H4 (cell line): ENCODE data around the gene CEP78. TPM values are rescaled to one million over a fixed set of nuclear protein-coding genes. Genes with fewer than 3 reads are reported as not detected.

Experiments
- DNase-seq: peaks from one replicate; pipeline ENCODE4 v3.0.0-alpha.2; 2015; ENCODE audit warnings: low spot score
- total RNA-seq: library from RNA; depleted of rRNA; stranded (reverse); fragments of >200 nt; shearing (Covaris generic); gene quantifications from 2 replicates; pipeline ENCODE4 v1.2.3, GENCODE V29; 2014

The CEP78 gene
- total RNA-seq, 1 experiment from 2014 or later = 30.9 TPM

DNA sequence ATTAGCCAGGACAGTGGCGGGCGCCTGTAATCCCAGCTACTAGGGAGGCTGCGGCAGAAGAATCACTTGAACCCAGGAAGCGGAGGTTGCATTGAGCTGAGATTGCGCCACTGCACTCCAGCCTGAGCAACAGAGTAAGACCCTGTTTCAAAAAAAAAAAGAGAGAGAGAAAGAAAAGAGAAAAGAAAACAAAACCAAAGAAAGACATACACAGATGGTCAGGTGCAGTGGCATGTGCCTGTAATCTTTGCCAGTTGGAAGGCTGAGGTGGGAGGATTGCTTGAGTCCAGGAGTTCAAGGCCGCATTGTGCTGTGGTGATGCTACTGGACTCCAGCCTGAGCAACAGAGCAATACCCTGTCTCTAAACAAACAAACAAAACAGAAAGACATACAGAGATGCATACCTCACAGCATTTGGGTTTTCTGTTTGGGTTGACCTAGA, 51.1 kb downstream of the CEP78 start:
- no peak for DNase-seq

DNA sequence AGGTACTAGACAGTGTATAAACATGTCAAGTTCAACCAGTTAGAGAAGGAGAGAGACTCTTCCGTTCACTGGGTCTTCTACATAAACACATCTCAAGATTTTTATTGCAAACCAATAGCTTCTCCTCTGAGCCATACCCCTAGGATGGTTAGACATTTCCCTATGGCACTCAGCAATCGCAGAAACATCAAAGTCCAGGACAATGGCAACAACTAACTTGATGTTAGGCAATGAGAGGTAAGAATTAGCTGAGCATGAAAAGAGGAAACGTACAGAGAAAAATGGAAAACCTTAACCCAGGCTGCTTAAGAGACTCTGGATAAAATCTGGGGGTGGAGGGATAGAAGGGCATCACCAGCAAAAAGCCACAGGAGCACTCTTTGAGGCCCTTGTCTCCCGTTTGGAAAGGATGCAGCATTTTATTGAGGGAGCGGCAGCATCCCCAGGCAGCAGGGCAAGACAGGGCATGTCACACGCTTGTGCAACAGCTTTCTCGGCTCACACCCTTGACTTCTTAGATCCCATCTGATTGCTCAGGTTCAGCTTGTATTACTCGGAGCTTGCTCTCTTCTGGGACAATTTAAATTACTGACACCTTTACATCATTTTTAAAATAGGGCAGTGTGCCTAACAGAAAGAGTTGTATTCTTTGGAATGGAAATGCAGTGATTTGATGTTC, 52.5 kb downstream of the CEP78 start:
- DNase-seq = no peak

DNA sequence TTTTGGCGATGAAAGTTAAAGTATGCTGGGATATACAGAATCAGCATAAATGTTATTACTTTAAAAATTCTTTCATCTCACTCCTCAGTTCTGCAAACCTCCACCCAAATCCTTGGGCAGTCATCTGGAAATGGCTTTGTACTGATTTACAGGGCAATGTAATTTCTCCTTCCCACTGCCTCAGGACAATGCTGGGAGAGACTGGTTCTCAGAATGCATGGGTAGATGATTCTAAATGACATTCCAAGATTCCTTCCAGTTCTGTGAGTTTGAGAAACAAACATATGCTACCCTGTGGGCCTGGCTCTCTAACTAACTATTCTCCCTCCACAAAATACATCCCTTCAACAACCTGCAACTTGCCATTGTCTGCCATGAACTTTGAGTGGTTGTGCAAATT, 53.6 kb downstream of the CEP78 start:
- DNase-seq = no peak

DNA sequence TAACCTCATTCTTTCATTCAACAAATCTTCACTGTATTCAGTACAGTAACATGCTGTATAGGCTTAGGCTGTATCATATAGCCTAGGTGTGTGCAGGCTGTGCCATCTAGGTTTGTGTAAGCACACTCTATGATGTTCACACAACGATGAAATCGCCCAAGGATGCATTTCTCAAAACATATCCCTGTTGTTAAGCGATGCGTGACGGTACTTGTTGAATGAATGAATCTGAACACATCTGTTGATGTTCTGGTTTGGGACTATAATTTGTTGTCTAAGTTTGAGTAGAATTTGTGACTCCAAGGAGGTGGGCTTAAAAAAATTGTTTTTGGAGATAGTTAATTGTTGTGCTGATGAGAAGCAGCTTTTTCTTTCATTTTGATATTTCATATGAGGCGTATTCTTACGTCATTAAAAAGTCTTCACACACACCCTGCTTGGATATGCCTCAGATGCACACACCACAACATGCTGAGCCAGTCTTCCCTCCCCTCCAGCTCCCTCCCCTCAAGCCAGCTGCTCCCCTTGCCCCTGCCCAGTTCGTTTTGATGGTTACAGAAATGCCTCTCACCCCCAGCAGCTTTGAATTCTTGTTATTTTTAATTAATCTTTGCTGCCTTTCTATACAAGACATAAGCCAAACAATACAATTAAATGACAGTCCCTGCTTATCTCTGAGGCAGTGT, 55.5 kb downstream of the CEP78 start:
- no peak for DNase-seq

DNA sequence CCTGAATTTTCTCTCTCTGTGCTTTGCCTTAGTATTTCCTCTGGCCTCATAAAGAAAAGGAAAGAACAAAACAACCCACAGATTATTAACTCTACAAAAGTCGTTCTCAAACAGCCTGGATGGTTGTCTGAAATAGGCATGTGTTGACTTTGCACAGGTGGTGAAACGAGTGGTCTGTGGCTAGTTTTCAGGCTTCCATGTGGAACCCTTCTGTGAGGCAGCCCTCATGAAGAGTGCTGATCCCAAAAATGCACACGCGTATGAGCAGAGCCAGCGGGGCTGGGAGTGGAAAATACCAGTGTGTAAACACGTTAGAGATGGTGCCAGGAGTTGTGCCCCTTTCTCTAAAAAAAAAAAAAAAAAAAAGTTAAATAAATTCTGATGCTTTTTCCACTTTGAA, 56.2 kb downstream of the CEP78 start:
- no peak for DNase-seq

DNA sequence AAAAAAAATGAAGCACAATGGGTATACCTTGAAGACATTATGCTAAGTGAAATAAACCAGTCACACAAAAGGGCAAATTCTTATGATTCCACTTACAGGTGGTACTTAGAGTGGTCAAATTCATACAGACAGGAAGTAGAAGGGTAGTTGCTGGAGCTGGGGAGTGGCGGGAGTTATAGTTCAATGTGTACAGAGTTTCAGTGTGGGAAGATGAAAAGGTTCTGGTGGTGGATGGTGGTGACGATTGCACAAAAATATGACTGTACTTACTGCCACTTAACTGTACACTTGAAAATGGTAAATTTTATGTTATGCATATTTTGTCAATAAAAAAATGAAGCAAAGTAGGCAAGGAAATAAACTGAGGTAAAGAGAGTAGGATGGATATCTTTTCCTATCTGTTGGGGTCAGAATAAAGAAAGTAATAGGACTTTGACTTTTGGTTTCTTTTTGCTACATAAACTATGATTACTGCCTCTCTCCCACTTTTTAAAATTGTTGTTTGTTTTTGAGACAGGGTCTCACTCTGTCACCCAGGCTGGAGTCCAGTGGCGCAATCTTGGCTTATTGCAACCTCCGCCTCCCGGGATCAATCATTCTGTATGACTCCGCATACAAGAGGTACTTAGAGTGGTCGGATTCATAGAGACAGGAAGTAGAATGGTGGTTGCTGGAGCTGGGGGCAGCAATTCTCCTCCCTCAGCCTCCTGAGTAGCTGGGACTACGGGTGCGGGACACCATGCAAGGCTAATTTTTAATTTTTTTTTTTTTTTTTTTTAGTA, 57.0 kb downstream of the CEP78 start:
- no peak for DNase-seq

DNA sequence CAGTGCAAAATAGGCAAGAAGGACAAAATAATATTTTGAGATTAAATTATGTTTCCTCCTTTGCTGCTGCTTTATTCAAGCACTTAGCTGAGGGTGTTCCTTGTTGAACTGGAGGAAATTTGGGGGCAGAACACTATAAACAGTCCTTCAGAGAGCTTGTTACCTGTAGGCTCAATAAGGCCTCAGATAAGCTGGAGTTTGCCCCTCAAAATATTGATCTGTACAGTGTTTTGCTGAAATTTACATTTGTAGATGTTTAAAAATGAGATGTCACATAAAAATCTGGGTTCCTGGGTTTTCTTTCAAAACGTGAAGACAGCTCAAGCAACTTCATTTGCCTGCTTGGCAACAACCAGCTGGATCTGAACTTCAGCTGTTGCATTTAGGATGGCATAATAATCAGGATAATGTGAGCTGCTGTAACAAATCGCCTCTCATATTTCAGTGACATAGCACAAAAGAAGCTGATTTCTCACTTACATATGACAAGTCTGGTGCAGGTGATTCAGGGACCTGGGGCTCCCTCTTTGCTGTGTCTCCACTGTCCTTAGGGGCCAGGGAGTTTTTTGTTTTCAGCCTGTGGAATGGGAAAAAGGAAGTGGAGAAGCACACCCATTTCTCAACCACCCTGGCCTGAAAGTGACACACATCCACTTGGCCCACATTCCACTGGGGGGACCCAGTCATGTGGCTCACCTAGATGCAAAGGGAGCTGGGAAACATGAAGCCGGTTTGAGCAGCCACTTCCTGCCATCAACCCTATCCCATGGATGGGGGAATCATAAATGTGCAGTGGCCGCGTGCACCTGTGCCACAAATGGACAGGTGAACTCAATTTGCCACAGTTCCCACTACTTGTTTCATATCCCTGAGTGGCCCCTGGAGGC, 58.7 kb downstream of the CEP78 start:
- DNase-seq = no peak

DNA sequence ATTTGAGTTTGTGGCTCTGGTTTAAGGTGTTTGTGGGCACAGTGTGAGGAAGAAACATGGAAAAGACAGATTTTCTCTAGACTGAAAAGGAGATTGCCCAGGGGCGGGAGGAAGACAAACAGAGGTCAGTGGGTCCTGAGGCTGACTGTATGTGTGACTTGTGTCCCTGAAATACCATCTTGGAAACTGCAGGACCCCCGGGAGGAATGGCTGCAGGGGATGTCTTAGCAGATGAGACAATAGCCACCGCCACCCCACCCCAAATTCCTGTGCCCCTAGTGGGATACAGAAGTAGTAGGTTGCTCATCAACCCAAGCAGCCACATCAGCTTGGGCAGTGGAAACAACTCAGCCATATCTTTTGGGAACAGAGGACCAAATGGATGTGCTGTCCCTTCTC, 59.3 kb downstream of the CEP78 start:
- no peak for DNase-seq

DNA sequence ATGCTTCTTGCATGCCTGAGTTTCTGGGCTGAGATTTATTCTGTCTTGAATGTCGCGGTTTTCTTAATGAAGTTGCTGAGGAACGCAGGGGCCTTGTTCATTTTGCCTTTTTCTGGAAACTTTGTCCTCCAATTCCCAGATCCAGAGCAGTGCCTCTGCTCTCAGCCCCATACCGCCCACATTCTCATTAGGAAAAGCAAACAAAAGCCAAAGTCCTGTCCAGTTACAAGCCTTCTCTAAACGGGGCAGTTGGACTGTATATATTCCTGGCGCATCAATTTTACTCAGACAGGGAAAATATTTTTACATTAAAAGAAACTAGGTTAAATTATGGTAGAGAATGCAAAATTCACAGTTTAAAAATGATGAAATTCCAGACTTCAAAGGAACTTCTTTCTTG, 59.9 kb downstream of the CEP78 start:
- DNase-seq = no peak

DNA sequence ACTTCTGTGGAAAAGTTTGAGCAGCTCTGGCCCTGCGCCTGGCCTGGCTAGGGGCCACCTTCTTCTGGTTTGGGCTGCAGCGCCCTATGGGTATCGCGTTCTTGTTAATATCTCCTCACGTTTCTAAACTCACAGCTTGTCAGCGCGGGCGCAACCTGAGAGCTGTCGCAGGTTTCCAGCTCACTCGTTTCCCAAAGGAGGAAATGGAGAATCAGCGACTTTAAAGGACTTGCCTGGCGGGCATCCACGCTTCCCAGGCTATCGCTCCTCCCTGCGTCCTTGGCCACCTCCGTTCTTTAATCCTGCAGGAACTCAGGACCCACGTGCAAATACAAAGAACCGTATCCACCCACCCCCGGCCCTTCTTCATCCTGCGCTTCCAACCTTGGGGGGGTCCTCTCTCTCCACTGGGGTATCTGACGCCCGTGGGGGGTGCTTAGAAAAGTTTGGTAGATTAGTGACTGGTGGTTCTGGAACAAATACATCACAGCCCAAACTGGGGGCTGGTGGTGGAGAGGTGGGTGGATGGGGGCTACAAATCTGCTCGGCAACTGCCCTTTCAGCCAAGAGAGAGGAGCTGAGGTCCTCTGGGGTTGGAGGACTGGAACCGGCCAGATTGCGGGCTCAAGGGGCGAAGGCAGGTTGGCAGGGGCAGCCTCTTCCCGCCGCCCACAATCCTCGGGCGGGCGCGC, 60.5 kb downstream of the CEP78 start:
- peak; percentile 57 for DNase-seq

DNA sequence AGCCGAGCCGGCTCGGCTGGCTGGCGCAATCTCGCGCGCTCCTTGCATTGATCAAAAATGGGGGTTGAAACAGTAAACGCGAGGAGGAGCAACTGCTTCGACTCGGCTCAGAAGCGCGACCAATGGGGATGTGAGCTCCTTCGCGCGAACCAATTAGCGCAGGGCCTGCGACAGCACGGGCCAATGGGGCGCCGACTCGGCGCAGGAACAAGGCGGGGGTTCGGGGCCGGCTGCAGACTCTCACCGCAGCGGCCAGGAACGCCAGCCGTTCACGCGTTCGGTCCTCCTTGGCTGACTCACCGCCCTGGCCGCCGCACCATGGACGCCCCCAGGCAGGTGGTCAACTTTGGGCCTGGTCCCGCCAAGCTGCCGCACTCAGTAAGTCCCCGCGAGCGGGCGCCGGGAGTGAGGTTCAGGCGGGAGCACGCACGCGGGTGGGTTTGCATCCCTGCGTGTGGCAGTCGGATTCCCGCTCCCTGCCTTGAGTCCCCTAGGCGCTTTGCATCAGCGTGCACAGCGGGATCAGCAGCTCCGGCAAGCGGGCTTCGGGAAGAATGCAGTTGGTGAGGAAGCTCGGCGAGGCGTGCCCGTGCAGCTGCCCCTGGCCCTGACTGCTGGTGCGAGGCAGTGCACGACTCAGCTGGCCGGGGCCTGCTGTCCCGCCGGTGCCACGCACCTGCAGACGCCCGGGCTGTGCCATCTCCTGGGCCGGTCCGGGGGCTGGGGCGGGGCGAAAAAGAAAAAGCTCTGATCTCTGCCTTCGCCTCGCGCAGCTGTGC, 61.2 kb downstream of the CEP78 start, which contains the start of gene PSAT1:
Gene PSAT1 (plus strand): TSS at position 233 of the 779 bp plus-strand sequence. CDS start 86 bp downstream, at position 319.
- peak; percentile 98 for DNase-seq

DNA sequence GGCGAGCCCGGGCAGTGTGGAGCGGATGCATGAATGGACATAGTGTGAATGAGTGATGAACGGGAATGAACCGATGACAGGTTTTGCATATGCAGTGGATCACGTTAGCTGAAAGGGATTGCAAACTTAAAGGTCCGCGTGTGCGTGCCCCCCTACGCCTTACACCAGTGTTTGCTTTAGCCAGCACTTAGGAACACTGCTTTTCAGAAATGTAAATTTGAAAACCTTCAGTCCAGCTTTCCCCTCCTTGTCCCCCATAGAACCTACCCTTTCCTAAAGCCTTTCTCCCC, 61.7 kb downstream of the CEP78 start:
- DNase-seq = peak; percentile 14

DNA sequence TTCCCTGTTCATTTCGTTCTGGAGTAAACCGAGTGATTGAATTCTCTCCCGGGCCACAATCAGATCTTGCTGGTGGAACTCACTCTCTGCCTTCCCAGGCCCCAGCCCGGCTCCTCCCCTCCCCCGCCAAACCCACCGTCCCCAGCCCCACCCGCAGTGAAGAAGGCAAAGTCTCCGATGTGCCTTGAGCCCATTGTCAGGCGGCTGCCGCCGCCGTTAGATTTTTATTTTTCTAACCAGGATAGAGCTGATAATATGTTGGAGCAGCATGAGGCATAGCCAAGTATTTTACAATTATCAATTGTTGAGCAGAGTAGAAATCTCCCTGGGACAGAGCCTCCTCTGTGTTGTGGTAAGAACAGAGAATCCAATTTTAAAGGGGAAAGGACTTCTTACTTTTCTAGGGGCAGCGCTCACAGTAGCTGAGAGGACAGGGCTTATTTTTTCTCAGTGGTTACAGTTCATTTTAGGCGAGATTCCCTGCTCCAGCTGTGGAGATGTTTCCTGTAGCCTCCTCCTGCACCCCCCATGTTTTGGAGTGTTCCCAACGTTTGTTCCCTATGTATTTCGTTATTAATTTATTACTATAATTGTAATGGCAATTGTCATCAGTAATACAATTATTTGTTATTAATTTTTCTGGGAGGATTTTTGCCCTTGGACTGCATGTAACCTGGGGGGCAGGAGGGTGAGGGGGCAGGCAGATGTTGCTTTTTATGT, 62.3 kb downstream of the CEP78 start:
- DNase-seq = no peak

DNA sequence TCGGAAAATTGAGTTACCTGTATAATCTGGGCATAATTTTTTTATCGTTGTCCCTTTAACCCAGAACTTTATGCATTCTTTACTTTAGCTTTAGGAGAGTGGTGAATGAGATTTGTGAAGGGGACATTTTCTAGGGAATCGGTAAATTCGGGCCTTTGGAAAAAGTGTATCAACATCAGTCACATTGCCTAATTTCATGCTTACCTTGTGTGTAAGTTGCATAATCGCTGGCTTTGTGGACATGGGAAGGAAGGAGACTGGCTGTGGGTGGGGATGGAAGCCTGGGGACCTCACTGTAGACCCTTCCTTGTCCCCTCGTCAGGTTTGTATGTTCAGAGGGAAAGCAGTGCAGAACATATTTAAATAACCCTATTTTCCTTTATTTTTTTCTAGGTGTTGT, 64.3 kb downstream of the CEP78 start:
- no peak for DNase-seq

DNA sequence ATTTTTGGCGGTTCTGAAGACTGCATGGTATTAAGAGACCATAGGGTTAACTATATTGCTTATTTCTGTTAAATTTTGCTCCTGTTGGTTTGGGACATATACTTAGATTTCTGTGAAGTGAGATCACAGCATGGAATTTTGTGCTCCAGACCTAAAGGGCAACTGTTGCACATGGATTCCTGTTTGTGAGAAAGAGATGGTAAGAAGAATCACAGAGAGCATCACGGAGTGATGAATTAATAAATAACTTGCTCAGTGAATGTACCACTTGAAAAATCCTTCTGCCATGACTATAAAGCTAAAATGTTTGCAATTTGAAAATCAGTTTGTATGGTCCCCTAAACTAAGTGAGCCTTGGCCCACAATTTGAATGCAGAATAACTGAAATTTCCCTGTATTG, 65.6 kb downstream of the CEP78 start:
- DNase-seq = no peak

DNA sequence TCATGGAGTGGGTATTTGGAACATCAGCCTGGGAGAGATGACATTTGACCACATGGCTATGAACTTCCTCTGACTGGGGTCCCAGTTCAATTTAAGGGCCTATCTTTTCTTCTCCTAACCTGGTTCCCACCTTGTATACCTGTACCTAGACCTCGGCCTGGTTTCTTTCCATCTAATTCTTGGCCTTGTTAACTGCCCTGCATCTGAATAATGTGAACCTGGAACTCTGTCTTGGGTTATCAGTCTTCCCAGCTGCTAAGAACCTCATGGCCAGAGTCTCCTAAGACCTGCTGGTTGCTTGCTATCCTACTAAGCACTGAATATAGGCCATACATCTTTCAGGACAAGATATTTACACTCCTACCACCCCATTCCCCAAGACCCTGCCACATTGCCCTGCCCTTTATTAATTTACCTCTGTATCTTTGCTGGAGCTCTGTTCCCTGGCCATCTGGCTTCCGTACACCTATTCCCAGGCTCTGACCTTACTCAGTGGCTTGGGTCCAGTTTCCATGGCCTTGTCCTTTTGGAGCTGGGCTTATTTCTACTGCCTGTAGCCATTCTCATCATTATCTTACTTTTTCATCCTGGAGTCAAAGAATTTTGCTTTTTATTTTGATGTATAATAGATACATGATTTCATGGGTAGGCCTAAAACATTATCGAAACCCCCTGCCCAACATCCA, 67.6 kb downstream of the CEP78 start:
- no peak for DNase-seq

DNA sequence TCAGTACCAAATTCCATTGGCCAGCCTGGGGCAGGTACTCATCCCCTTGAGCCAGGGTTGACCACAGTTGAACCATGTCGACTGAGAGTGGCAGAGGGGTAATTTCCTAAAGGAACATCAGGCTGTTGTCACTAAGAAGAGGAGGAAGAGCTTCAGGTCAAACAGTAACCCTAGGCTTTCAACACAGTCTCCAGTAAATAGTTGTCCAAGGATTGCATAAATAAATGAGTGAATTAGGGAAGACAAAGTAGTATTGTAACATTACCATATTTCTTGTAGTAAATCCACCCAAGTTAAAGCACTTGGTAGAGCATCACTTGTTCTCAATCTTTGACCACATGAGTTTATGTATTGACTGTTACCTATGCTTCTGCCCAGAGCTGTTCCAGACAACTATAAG, 68.5 kb downstream of the CEP78 start:
- no peak for DNase-seq

DNA sequence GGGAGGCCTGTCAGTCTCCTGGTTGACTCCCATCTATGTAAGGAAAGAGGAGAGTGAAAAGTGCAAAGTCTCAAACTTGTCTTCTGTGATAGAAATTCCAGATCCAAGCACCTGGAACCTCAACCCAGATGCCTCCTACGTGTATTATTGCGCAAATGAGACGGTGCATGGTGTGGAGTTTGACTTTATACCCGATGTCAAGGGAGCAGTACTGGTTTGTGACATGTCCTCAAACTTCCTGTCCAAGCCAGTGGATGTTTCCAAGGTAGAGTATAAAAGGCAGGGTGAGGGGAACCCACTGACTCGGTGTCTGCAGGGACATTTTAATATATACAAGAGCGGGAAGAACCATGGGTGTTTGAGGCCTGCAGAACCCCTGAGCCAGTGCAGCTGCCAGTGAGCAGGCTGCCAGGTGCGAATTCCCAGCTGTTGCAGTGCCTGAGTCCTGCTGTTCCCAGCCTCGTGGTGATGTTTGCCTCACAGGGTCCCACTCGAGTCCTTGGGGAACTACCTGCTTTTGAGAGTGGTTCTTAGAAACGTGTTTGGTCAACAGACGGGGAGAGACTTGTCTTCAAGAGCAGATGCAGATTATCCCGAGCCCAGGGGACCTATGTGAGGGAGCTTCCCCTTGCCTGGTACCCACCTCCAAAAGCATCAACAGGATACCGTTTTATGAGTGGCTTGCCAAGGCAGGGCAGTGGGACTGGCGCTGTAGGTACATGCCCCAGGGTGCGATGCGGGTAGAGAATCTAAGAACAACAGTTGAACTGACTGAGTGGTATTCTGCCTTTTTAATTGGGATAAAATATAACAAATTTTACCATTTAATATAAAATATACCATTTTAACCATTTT, 70.6 kb downstream of the CEP78 start:
- DNase-seq = no peak
